ENCODE results near the gene CRYBG2. TPM values are rescaled to one million over a fixed set of nuclear protein-coding genes. Genes with fewer than 3 reads are reported as not detected.

Gene CRYBG2
- polyA plus RNA-seq, 3 donors, result 0.52 TPM; not detected in 2

GRCh38 chr1:26322042-26322331, 31.9 kb downstream of the CRYBG2 start:
- Histone ChIP-seq H3K79me2 (ENCODE audit: insufficient read depth, low read length) (peaks cover 40% of the 10 kb centered on the region), H3K4me2 (replicated peaks; ENCODE audit: extremely low read depth, low read length, poor library complexity, severe bottlenecking) (no peak overlapping the region), H3K9me3 (replicated peaks in 1 of 2; ENCODE audit: control insufficient read depth in 1 of 2, insufficient read depth in 1 of 2, low read length in 2 of 2) (no peaks in the 10 kb centered on the region), H2AFZ (ENCODE audit: insufficient read depth, low read depth, low read length, poor library complexity, severe bottlenecking) (no peak overlapping the region), H3K27me3 (ENCODE audit: control insufficient read depth in 2 of 2, insufficient read depth in 2 of 2, low read length in 2 of 2) (no peaks in the 10 kb centered on the region), H3K4me3 (replicated peaks in 1 of 3; ENCODE audit: low read depth in 2 of 3, low read length in 3 of 3) (no peak overlapping the region), H3K36me3 (replicated peaks in 1 of 2; ENCODE audit: control insufficient read depth in 1 of 2, insufficient read depth in 2 of 2, low read length in 2 of 2) (peaks cover 9 to 40% of the 10 kb centered on the region in 2 donors), H4K20me1 (ENCODE audit: insufficient read depth, low read length) (peaks cover 9% of the 10 kb centered on the region), H3K9ac (ENCODE audit: insufficient read depth, low read length, poor library complexity, severe bottlenecking) (no peak overlapping the region), H3K4me1 (ENCODE audit: control insufficient read depth in 1 of 2, insufficient read depth in 2 of 2, low read length in 2 of 2) (peaks cover 50 to 54% of the 10 kb centered on the region in 2 donors), H3K27ac (ENCODE audit: low read depth in 1 of 2, low read length in 2 of 2) (peak overlapping the region in 1 of 2 donors; percentile 34)
- DNase-seq, result no peak
- peaks cover 58% of the 10 kb centered on the region for H3K4me1 Mint-ChIP-seq
- H3K36me3 Mint-ChIP-seq, result peaks cover 44 to 46% of the 10 kb centered on the region in 2 donors
- peaks cover 0 to 2% (median 1%) of the 10 kb centered on the region in 3 donors for H3K27me3 Mint-ChIP-seq (ENCODE audit: low read depth in 3 of 3)
- no peaks in the 10 kb centered on the region for H3K9me3 Mint-ChIP-seq
- no peak overlapping the region for H3K4me3 Mint-ChIP-seq
- peak overlapping the region in 2 of 7 donors; percentile 23 to 97 for H3K27ac Mint-ChIP-seq
- 94% methylated on average over 8 of the region's 10 CpGs for WGBS (ENCODE audit: insufficient coverage)
- no peak for TF ChIP-seq CTCF (IDR thresholded peaks at IDR 0.05)
- intact Hi-C loops (cut with micrococcal nuclease), result loop anchor here in 1 of 2 donors (5.0 kb wide), 2 partner anchors 155 to 215 kb away; partner anchors contain the start of genes C1orf232 and ZNF593

GRCh38 chr1:26321315-26322041, 32.5 kb downstream of the CRYBG2 start:
- peak overlapping the region; percentile 42 for H2AFZ ChIP-seq (ENCODE audit: insufficient read depth, low read depth, low read length, poor library complexity, severe bottlenecking)
- H3K9me3 Mint-ChIP-seq, result no peaks in the 10 kb centered on the region
- peak overlapping the region; percentile 7 to 92 for H3K27ac ChIP-seq (ENCODE audit: low read depth in 1 of 2, low read length in 2 of 2)
- peaks cover 45% of the 10 kb centered on the region for H3K79me2 ChIP-seq (ENCODE audit: insufficient read depth, low read length)
- intact Hi-C loops (cut with micrococcal nuclease), result loop anchor here (1.0 to 5.0 kb wide), 7 partner anchors 15 to 214 kb away; partner anchors contain the start of genes C1orf232 (in 2 of the 2), ZNF593 (in 2 of the 2) and UBXN11 (in 1 of the 2)
- peaks cover 63% of the 10 kb centered on the region for H3K4me1 Mint-ChIP-seq
- H3K36me3 ChIP-seq (replicated peaks in 1 of 2; ENCODE audit: control insufficient read depth in 1 of 2, insufficient read depth in 2 of 2, low read length in 2 of 2), result peaks cover 9 to 40% of the 10 kb centered on the region in 2 donors
- peak overlapping the region; percentile 88 to 97 (median 96) for H3K27ac Mint-ChIP-seq
- 7% methylated on average over 5 of the region's 16 CpGs for WGBS (ENCODE audit: insufficient coverage)
- peak overlapping the region; percentile 83 to 90 for H3K4me3 Mint-ChIP-seq
- peak; percentile 89 for TF ChIP-seq CTCF (IDR thresholded peaks at IDR 0.05)
- peaks cover 9% of the 10 kb centered on the region for H4K20me1 ChIP-seq (ENCODE audit: insufficient read depth, low read length)
- peaks cover 44 to 46% of the 10 kb centered on the region in 2 donors for H3K36me3 Mint-ChIP-seq
- H3K4me1 ChIP-seq (ENCODE audit: control insufficient read depth in 1 of 2, insufficient read depth in 2 of 2, low read length in 2 of 2), result peaks cover 55 to 59% of the 10 kb centered on the region in 2 donors
- DNase-seq, result peak; percentile 83 to 87 (median 86)
- H3K9ac ChIP-seq (ENCODE audit: insufficient read depth, low read length, poor library complexity, severe bottlenecking), result peak overlapping the region; percentile 40
- peak overlapping the region; percentile 82 for H3K4me2 ChIP-seq (replicated peaks; ENCODE audit: extremely low read depth, low read length, poor library complexity, severe bottlenecking)
- peak overlapping the region in 1 of 3 experiments; percentile 83 for H3K4me3 ChIP-seq (replicated peaks in 1 of 3; ENCODE audit: low read depth in 2 of 3, low read length in 3 of 3)
- H3K9me3 ChIP-seq (replicated peaks in 1 of 2; ENCODE audit: control insufficient read depth in 1 of 2, insufficient read depth in 1 of 2, low read length in 2 of 2), result no peaks in the 10 kb centered on the region
- peaks cover 0 to 2% (median 1%) of the 10 kb centered on the region in 3 donors for H3K27me3 Mint-ChIP-seq (ENCODE audit: low read depth in 3 of 3)
- no peaks in the 10 kb centered on the region for H3K27me3 ChIP-seq (ENCODE audit: control insufficient read depth in 2 of 2, insufficient read depth in 2 of 2, low read length in 2 of 2)

Measured in CD14-positive monocyte (primary cell).